PC-9 (cell line): ENCODE results near the gene PXDN.

Source experiments
- EZH2 ChIP-seq: fragments of 200-600 bp; sonication (generic); IDR thresholded peaks from 2 replicates; pipeline ENCODE4 v1.8.0; 2017; ENCODE audit warnings: antibody characterized with exemption, low read depth
- TF ChIP-seq, protein P1 (sequence below): fragments of 200-600 bp; sonication (generic); conservative IDR thresholded peaks from 2 replicates; pipeline ENCODE4 v1.6.1; 2017; ENCODE audit warnings: mixed run types, antibody characterized with exemption, mild to moderate bottlenecking, moderate library complexity

DNA sequence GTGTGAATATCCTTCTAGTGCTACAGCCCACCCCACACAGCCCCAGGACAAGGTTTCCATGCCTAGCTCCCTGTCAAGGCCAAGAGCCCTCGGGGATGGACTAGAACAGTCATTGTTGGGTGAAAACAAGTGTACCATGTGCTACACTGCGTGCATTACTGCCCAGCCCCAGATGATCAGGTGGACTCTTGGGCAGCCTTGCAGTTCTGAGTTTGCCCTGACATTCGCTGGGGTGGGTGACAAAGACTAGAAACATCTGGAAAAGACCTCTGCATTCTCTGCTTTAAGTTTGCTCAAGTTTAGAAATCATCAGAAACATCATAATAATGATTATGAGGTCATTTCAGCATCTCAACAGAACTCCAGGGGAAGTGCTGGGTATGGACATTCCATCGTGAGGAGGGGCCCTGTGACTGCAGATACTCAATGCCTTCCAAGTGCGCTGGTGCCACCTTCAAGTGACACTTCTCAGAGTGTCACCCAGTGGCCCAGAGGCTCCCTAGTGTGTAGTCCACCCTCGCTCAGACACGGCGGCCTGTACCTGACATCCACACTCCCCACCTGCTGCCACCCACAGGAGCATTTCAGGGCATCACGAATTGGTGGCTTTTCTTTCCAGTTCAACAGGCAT lies 5.3 kb upstream of the PXDN start:
- TF ChIP-seq, protein P1, sequence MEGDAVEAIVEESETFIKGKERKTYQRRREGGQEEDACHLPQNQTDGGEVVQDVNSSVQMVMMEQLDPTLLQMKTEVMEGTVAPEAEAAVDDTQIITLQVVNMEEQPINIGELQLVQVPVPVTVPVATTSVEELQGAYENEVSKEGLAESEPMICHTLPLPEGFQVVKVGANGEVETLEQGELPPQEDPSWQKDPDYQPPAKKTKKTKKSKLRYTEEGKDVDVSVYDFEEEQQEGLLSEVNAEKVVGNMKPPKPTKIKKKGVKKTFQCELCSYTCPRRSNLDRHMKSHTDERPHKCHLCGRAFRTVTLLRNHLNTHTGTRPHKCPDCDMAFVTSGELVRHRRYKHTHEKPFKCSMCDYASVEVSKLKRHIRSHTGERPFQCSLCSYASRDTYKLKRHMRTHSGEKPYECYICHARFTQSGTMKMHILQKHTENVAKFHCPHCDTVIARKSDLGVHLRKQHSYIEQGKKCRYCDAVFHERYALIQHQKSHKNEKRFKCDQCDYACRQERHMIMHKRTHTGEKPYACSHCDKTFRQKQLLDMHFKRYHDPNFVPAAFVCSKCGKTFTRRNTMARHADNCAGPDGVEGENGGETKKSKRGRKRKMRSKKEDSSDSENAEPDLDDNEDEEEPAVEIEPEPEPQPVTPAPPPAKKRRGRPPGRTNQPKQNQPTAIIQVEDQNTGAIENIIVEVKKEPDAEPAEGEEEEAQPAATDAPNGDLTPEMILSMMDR = no peak
- no peak for TF ChIP-seq EZH2
